GM21390 (cell line): ENCODE measurements around the gene LAGE3.
A peak's percentile ranks its signal among the peaks of the same experiment; 100 is the strongest.

Experiments
- ATAC-seq: cut with Tn5 transposase; IDR thresholded peaks from one replicate; pipeline ENCODE4 v1.9.1; 2021; ENCODE audit not compliant: unreplicated experiment

Gene LAGE3, protein sequence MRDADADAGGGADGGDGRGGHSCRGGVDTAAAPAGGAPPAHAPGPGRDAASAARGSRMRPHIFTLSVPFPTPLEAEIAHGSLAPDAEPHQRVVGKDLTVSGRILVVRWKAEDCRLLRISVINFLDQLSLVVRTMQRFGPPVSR

GRCh38 chrX:154478728-154479622 lies at the start of gene LAGE3:
LAGE3 (minus strand) TSS chrX:154479281; CDS start chrX:154478915, 366 bp downstream.
- peak; percentile 88 for ATAC-seq

- no peak for ATAC-seq
These were observed 48.0 kb upstream of the LAGE3 start for GRCh38 chrX:154526901-154527675.

DNA sequence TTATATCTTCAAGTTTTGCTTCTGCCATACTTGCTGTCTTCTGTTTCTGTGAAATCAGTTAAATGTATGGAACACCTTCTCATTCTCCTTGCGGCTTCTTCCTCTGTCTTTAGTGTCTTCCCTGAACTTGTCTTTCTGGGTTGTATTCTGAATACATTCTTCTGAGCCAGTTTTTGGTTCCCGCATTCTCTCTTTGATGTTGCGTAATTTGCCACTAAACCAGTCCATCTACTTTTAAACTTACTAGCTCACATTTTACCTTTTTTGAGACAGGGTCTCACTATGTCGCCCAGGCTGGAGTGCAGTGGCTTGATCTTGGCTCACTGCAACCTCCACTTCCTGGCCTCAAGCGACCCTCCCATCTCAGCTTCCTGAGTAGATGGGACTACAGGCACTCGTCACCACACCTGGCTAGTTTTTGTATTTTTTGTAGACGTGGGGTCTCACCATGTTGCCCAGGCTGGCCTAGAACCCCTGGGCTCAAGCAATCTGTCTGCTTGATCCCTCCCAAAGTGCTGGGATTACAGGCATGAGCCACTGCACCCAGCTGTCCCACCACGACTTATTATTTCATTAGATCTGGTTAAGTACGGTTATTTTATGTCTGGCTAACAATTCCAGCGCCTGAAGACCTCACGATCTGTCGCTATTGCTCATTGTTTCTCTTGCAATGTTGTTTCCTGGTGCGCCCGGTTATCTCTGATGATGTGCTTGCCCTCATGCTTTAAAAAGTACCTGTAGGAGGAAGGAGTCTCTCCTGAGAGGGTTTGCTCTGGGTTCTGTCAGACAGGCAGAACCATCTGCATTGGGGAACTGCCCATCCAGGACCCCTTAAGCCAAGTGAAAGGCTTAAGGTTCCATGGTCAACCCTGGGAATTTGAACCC lies 46.8 kb upstream of the LAGE3 start:
- ATAC-seq = no peak

DNA sequence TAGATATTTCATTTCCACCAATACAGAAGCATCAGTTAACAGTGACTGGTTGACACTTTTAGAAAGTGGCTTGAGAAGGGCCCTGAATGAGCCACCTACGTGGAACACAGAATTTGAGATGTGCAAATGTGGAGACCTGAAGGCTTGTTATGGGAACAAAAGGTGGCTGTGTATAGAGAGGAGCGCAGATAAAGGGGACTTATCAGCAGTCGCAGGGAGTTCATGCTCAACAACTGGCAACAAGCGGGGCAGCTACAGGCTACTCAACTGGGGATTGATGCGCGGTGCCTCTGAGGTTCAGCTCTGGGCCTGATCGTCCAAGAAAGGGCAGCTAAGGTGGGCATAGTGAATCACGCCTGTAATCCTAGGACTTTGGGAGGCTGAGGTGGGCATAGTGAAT lies 40.3 kb upstream of the LAGE3 start:
- ATAC-seq = no peak

GRCh38 chrX:154517101-154517781 lies 38.2 kb upstream of the LAGE3 start:
- no peak for ATAC-seq

GRCh38 chrX:154516656-154517100 lies 37.6 kb upstream of the LAGE3 start:
- ATAC-seq = peak; percentile 5

GRCh38 chrX:154515966-154516655 lies 37.0 kb upstream of the LAGE3 start, which contains the start of gene FAM3A:
FAM3A (minus strand) TSS chrX:154516232; CDS start chrX:154515772, 460 bp downstream.
- peak; percentile 92 for ATAC-seq

DNA sequence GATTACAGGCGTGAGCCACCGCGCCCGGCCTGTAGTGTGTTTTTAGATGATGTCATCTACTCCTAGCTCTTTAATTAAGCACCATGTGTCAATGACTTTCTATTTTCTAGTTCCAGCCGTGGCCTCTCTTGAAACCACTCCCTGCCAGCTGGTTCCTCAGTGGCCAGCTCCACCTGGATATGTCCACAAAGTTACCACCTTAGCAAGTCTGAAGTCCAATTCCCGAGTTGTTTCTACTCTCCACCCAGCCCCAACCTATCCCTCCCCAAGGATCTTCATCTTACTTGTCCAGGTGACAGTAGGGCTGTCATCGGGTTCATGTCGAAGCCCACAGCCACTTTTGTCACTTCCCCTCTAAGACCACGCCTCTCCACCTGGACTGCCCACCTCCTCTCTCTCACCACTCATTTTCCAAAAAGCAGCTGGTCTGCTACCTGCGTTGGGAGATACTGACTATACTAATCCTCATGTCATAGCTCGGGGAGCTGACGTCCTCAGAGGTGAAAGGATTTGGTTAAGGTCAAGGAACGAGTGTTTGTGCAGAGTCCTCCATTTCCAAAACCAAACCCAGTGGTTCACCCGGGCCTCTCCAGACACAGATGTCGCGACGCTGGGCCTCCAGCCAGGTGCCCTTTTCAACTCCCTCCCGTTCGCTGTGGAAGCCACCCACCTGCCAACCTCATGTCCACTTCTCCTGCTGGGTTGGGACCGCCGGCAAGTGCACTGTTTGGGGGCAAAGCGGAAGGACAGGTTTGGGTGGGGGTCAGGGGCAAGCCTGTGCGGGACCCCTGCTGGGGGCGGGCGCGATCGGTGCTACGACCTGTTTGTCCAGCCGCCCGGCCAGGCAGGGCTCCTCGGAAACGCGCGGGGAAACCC lies 36.2 kb upstream of the LAGE3 start:
- ATAC-seq = no peak

- ATAC-seq = no peak
These were observed 34.6 kb upstream of the LAGE3 start for GRCh38 chrX:154513716-154514115.

DNA sequence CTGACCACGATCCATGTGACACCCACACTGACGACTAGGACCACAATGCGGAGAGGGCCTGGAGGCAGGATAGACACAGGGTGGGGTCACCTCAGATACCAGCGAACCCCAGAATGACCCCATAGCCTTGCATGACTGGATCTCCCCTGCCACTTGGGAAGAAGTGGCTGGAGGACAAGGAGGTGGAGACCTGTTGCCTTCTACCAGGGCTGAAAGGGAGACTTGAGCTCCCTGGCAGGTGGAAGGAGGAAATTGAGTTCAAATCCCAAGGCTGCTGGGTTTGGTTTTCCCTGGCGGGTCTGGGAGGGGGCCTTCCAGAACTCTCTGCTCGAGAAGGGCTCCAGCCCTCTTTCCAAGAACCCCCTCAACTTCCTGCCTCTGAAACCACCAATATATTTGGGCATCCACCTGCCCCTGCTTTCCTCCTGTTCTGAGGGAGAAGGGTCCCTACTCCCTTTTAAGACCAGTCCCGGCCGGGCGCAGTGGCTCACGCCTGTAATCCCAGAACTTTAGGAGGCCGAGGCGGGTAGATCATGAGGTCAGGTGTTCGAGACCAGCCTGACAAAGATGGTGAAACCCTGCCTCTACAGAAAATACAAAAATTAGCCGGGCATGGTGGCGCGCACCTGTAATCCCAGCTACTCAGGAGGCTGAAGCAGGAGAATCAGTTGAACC lies 33.9 kb upstream of the LAGE3 start:
- no peak for ATAC-seq

DNA sequence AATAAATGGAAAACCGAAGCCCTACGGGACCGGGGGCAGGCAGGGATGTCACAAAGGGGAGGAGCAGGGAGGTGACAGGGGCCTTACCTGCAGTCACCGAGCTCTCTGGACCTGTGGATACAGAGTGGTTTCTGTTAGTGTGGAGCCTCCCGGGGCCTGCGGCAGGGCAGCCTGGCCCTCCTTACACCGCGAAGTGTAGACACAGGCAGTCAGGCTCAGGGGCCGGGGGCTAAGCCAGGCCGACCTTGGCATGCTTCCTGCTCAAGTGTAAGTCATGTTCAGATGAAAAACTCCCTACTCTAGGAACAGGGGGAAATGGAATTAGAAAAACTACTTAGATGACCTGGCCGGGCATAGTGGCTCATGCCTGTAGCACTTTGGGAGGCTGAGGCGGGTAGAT lies 32.7 kb upstream of the LAGE3 start:
- no peak for ATAC-seq

DNA sequence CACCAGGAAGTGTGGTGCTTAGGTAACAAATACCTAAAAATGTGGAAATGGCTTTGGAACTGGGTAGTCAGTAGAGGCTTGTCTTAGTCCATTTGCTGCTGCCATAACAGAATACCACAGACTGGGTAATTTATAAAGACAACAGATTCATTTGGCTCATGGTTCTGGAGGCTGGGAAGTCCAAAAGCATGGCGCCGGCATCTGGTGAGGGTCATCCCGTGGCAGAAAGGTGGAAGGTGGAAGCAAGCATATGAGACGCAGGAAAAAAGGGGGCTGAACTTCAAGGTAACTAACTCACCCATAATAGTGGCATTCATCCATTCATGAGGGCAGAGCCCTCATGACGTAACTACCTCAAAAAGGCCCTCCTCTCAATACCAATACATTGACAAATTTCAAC lies 30.4 kb upstream of the LAGE3 start:
- no peak for ATAC-seq

- no peak for ATAC-seq
These were observed 29.3 kb upstream of the LAGE3 start for GRCh38 chrX:154508384-154508745.

- no peak for ATAC-seq
These were observed 28.7 kb upstream of the LAGE3 start for GRCh38 chrX:154507673-154508383.

DNA sequence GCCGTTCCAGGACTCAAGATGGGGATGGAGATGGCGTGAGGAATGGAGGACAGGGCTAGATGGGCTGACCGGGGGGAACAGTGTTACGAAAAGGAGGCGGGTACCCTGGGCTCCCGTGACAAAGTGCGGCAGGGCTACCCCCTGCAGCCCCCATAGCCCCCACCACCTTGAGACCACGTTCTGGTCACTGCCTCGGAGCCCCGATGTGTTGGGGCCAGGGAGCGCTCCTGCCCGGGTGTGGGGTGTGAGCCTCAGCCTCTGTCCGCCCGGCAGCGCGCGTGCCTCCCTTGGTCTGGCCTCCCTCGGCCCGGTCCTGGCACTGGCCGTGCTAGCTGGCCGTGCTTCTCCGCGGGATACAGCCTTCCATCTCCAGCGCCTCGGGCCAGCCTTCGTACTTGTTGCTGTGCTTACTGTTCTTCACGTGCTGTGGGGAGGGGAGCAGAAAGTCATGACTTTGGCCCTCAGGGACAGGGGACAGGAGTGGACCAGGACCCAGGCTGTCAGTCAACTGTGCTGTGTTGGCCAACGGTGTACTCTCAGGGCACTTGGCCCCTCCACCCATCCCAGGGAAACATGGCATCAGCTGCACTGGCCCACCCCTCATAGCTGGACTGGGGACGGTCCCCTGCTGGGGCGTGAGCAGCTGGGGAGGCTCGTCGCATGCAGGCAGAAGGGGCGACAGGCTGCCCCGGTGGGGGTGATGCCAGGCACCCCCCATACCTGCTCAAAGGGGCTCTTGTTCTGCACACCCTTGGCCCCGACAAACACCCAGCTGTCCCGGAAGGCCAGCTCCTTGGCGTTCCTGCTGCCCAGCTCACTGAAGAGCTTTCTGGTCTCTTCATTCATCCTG lies 27.6 kb upstream of the LAGE3 start:
- ATAC-seq = no peak

- ATAC-seq = no peak
These were observed 26.7 kb upstream of the LAGE3 start for GRCh38 chrX:154505734-154506133.
